ENCODE data around the gene SCYL1.

Gene SCYL1

DNA sequence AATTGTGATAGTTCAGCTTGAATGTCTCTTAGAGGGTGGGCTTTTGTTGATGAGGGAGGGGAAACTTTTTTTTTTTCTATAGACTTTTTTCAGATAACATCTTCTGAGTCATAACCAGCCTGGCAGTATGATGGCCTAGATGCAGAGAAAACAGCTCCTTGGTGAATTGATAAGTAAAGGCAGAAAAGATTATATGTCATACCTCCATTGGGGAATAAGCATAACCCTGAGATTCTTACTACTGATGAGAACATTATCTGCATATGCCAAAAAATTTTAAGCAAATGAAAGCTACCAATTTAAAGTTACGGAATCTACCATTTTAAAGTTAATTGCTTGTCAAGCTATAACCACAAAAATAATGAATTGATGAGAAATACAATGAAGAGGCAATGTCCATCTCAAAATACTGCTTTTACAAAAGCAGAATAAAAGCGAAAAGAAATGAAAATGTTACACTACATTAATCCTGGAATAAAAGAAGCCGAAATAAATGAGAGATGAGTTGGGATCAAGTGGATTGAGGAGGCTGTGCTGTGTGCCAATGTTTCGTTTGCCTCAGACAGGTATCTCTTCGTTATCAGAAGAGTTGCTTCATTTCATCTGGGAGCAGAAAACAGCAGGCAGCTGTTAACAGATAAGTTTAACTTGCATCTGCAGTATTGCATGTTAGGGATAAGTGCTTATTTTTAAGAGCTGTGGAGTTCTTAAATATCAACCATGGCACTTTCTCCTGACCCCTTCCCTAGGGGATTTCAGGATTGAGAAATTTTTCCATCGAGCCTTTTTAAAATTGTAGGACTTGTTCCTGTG, 22.1 kb upstream of the SCYL1 start:
- H3K4me1 ChIP-seq (ENCODE audit: low read depth, poor library complexity, severe bottlenecking), result peaks cover 46% of the 10 kb centered on the region
- peaks cover 88% of the 10 kb centered on the region for H3K79me2 ChIP-seq (ENCODE audit: insufficient read depth, low read depth)

DNA sequence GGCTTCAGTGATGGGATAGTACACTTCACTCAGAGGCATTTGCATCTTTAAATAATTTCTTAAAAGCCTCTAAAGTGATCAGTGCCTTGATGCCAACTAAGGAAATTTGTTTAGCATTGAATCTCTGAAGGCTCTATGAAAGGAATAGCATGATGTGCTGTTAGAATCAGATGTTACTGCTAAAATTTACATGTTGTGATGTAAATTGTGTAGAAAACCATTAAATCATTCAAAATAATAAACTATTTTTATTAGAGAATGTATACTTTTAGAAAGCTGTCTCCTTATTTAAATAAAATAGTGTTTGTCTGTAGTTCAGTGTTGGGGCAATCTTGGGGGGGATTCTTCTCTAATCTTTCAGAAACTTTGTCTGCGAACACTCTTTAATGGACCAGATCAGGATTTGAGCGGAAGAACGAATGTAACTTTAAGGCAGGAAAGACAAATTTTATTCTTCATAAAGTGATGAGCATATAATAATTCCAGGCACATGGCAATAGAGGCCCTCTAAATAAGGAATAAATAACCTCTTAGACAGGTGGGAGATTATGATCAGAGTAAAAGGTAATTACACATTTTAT, 21.4 kb upstream of the SCYL1 start:
- peaks cover 49% of the 10 kb centered on the region for H3K4me1 ChIP-seq (ENCODE audit: low read depth, poor library complexity, severe bottlenecking)
- TF ChIP-seq, protein P1, sequence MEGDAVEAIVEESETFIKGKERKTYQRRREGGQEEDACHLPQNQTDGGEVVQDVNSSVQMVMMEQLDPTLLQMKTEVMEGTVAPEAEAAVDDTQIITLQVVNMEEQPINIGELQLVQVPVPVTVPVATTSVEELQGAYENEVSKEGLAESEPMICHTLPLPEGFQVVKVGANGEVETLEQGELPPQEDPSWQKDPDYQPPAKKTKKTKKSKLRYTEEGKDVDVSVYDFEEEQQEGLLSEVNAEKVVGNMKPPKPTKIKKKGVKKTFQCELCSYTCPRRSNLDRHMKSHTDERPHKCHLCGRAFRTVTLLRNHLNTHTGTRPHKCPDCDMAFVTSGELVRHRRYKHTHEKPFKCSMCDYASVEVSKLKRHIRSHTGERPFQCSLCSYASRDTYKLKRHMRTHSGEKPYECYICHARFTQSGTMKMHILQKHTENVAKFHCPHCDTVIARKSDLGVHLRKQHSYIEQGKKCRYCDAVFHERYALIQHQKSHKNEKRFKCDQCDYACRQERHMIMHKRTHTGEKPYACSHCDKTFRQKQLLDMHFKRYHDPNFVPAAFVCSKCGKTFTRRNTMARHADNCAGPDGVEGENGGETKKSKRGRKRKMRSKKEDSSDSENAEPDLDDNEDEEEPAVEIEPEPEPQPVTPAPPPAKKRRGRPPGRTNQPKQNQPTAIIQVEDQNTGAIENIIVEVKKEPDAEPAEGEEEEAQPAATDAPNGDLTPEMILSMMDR (conservative IDR thresholded peaks at IDR 0.05; ENCODE audit: low read depth, low read length), result no peak
- peak overlapping the region; percentile 100 for H3K9ac ChIP-seq
- peaks cover 63% of the 10 kb centered on the region for H3K36me3 ChIP-seq (ENCODE audit: insufficient read depth)
- no peaks in the 10 kb centered on the region for H3K27me3 ChIP-seq (ENCODE audit: insufficient read depth, low read depth)
- no peak overlapping the region for H2AFZ ChIP-seq (ENCODE audit: low read depth)
- H3K79me2 ChIP-seq (ENCODE audit: insufficient read depth, low read depth), result peaks cover 81% of the 10 kb centered on the region
- H3K27ac ChIP-seq, result peak overlapping the region; percentile 99
- no peak overlapping the region for H3K4me3 ChIP-seq (IDR thresholded peaks at IDR 0.05; ENCODE audit: insufficient read depth, low read depth, low read length)
- peak overlapping the region; percentile 94 for H3K4me2 ChIP-seq
- H4K20me1 ChIP-seq (ENCODE audit: insufficient read depth), result peaks cover 64% of the 10 kb centered on the region

More for the DNA sequence above, 22.1 kb upstream of the SCYL1 start:
- Histone ChIP-seq H3K36me3 (ENCODE audit: insufficient read depth) (peaks cover 63% of the 10 kb centered on the region), H3K27me3 (ENCODE audit: insufficient read depth, low read depth) (no peaks in the 10 kb centered on the region), H4K20me1 (ENCODE audit: insufficient read depth) (peaks cover 64% of the 10 kb centered on the region), H3K4me3 (IDR thresholded peaks at IDR 0.05; ENCODE audit: insufficient read depth, low read depth, low read length) (no peak overlapping the region), H3K9ac (peak overlapping the region; percentile 100), H3K27ac (peak overlapping the region; percentile 99), H2AFZ (ENCODE audit: low read depth) (no peak overlapping the region), H3K4me2 (peak overlapping the region; percentile 94)
- TF ChIP-seq, protein P1 (conservative IDR thresholded peaks at IDR 0.05; ENCODE audit: low read depth, low read length), result no peak; the same call in 1 of the 2 replicates

DNA sequence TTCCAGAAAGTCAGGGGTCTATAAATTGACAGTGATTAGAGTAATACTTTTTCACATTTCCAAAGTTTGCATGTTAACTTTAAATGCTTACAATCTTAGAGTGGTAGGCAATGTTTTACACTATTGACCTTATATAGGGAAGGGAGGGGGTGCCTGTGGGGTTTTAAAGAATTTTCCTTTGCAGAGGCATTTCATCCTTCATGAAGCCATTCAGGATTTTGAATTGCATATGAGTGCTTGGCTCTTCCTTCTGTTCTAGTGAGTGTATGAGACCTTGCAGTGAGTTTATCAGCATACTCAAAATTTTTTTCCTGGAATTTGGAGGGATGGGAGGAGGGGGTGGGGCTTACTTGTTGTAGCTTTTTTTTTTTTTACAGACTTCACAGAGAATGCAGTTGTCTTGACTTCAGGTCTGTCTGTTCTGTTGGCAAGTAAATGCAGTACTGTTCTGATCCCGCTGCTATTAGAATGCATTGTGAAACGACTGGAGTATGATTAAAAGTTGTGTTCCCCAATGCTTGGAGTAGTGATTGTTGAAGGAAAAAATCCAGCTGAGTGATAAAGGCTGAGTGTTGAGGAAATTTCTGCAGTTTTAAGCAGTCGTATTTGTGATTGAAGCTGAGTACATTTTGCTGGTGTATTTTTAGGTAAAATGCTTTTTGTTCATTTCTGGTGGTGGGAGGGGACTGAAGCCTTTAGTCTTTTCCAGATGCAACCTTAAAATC, 20.8 kb upstream of the SCYL1 start:
- Histone ChIP-seq H3K9ac (peak overlapping the region; percentile 100), H3K36me3 (ENCODE audit: insufficient read depth) (peaks cover 62% of the 10 kb centered on the region), H3K4me2 (peak overlapping the region; percentile 94), H2AFZ (ENCODE audit: low read depth) (no peak overlapping the region), H4K20me1 (ENCODE audit: insufficient read depth) (peaks cover 62% of the 10 kb centered on the region), H3K27me3 (ENCODE audit: insufficient read depth, low read depth) (no peaks in the 10 kb centered on the region), H3K27ac (peak overlapping the region; percentile 99), H3K4me3 (IDR thresholded peaks at IDR 0.05; ENCODE audit: insufficient read depth, low read depth, low read length) (no peak overlapping the region), H3K79me2 (ENCODE audit: insufficient read depth, low read depth) (peaks cover 75% of the 10 kb centered on the region), H3K4me1 (ENCODE audit: low read depth, poor library complexity, severe bottlenecking) (peaks cover 53% of the 10 kb centered on the region)
- TF ChIP-seq, protein P1 (conservative IDR thresholded peaks at IDR 0.05; ENCODE audit: low read depth, low read length), result no peak

DNA sequence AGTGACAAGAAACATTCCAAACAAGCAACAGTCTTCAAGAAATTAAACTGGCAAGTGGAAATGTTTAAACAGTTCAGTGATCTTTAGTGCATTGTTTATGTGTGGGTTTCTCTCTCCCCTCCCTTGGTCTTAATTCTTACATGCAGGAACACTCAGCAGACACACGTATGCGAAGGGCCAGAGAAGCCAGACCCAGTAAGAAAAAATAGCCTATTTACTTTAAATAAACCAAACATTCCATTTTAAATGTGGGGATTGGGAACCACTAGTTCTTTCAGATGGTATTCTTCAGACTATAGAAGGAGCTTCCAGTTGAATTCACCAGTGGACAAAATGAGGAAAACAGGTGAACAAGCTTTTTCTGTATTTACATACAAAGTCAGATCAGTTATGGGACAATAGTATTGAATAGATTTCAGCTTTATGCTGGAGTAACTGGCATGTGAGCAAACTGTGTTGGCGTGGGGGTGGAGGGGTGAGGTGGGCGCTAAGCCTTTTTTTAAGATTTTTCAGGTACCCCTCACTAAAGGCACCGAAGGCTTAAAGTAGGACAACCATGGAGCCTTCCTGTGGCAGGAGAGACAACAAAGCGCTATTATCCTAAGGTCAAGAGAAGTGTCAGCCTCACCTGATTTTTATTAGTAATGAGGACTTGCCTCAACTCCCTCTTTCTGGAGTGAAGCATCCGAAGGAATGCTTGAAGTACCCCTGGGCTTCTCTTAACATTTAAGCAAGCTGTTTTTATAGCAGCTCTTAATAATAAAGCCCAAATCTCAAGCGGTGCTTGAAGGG, 20.0 kb upstream of the SCYL1 start:
- Histone ChIP-seq H2AFZ (ENCODE audit: low read depth) (no peak overlapping the region), H3K27me3 (ENCODE audit: insufficient read depth, low read depth) (no peaks in the 10 kb centered on the region), H3K4me2 (peak overlapping the region; percentile 94), H3K9ac (peak overlapping the region; percentile 100), H3K36me3 (ENCODE audit: insufficient read depth) (peaks cover 54% of the 10 kb centered on the region), H3K4me1 (ENCODE audit: low read depth, poor library complexity, severe bottlenecking) (peaks cover 60% of the 10 kb centered on the region), H3K4me3 (IDR thresholded peaks at IDR 0.05; ENCODE audit: insufficient read depth, low read depth, low read length) (no peak overlapping the region), H4K20me1 (ENCODE audit: insufficient read depth) (peaks cover 54% of the 10 kb centered on the region), H3K79me2 (ENCODE audit: insufficient read depth, low read depth) (peaks cover 74% of the 10 kb centered on the region), H3K27ac (peak overlapping the region; percentile 99)
- TF ChIP-seq, protein P1 (conservative IDR thresholded peaks at IDR 0.05; ENCODE audit: low read depth, low read length), result no peak
